ENCODE measurements around the gene CEP350.
"Not testable (repeated sequence)": the region's sequence is repeated elsewhere in the genome, so short reads cannot be mapped to it uniquely, and the experiment has no call there.

Gene CEP350

DNA sequence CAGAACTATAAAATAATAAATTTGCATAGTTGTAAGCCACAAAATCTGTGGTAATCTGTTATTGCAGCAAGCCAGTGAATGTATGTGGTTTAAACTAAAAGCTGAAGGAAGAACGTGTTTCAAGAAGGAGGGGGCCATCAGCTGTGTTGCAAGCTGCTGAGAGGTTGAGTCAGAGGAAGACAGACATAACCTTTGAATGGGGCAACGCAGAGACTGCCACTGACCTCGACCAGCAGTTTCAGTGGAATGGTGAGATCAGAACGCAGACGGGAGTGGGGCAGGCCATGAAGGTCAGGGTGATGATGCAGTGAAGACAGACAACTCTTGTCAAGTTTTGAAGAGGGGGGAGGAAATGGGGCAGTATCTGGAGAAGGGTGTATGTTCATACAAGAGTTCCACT lies 176.9 kb downstream of the CEP350 start:
- DNase-seq: no peak

DNA sequence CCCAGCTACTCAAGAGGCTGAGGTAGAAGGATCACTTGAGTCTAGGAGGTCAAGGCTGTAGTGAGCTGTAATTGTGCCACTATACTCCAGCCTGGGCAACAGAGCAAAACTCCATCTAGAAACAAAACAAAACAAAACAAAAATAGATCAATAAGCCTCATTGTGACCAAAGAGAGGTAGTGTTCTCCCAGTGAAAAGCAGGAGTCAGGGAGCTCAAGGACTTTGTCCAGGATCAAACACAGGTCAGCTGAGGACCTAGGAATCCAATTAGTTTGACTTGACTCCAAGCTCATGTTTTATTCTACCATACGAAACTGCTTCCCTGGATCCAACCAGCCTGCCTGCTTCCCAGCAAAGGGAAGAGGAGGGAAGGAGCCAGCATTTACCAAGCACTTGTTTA lies 178.6 kb downstream of the CEP350 start:
- no peak for DNase-seq

DNA sequence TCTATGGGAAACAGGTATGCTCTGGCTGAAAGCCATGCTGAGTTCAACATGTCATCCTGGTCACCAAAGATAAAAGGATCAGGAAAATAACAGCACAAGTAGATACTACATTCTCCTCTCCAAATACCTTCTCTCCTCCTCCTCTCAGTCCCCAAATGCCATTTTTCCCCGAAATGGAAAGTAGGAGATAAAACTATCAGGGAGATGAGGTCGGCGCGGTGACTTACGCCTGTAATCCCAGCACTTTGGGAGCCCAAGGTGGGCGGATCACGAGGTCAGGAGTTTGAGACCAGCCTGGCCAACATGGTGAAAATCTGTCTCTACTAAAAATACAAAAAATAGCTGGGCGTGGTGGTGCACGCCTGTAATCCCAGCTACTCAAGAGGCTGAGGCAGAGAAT lies 179.1 kb downstream of the CEP350 start:
- DNase-seq: not testable (repeated sequence)

DNA sequence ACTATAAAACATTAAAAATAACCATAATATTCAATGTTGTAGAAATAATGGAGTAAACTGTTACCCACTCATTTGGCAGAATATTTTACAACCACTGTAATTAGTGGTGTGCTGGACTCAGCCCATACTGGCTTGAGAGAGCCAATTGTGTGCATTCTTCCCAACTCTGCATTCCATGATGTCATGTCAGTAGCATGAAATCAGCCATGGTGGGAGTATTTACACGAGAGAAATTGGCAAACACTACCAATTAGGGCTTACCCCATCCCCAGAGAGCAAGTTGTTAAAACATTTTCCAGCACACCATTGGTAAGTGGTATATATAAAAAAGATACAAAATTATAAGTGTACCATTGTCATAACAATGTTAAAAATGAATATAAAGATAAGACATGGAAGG lies 180.9 kb downstream of the CEP350 start:
- DNase-seq: no peak

DNA sequence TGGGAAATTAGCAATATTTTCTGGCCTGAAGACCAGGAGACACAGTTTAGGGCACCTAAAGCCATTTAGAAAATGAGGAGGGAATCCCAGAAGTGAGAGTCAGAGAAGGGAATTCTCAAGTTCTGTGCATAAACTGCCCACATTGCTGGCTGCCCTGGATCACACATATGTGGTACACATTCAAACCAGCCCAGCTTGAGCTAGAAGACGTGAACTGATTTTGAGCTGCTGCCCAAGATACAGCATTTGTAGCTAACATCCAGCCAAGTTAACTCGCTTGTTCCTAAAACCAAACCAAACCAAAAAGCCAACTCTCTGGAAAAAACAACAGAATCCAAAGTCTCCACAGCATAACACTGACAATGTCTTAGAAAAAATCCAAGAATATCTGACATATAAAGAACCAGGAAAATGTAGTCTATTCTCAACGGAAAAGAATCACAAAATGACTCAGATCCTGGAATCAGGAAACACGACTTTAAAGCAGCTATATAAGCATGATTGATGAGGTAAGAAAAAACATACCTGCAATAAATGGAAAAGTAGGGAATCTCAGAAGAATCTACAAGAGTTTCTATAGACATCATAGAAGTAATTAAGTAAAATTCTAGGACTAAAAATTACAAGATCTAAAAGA lies 181.8 kb downstream of the CEP350 start:
- no peak for DNase-seq

DNA sequence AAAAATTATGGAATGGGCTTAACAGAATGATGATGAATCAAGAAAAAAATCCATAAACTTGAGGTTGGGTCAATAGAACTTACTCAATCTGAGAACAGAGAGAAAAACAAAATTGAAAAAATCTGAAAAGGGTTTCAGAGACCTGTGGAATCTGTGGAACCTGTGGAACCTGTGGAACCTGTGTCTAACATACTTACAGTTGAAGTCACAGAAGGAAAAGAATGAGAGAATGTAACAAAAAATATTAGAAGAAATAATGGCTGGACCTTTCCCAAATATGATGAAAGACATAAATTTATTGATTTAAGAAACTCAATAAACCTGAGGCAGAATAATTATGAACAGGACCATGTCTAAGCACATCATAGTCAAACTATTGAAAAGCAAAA lies 182.4 kb downstream of the CEP350 start:
- no peak for DNase-seq

DNA sequence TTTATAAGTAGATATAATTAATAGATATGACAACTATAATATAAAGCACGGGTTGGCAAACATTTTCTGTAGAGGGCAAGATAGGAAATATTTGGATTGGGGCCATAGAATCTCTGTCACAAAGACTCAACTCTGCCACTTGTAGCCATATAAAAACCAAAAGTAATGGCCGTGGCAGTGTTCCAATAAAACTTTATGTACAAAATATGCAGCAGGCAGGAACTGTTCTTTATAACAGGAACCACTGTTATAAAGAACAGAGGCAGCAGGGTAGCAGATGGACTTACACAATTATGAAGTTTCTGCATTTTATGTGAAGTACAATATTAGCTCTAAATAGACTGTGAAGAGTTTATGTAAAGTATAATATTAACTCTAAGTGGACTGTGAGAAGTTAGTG lies 183.2 kb downstream of the CEP350 start:
- no peak for DNase-seq

DNA sequence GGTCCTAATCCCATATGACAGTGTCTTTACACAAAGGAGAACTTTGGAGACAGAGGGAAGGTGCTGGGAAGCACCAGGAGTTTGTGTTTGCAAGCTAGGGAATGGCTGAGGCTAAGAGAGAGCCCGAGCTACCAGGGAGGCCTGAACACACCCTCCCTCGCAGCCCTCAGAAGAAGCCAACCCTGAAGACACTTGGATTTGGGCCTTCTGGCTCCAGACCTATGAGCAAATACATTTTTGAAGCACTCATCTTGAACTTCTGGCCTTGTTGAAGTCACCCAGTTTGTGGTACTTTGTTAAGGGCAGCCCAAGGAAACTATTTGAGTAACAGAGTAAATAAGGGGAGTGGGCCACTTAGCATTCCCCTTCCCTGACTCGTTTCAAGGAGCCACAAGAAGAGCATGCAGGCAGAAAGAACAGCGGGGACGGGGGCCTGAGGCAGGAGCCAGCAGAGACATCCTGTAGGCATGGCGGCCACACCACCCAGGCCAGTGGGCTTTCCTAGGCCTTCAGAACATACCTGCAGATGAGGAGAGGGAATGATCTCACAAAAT lies 186.8 kb downstream of the CEP350 start:
- no peak for DNase-seq

DNA sequence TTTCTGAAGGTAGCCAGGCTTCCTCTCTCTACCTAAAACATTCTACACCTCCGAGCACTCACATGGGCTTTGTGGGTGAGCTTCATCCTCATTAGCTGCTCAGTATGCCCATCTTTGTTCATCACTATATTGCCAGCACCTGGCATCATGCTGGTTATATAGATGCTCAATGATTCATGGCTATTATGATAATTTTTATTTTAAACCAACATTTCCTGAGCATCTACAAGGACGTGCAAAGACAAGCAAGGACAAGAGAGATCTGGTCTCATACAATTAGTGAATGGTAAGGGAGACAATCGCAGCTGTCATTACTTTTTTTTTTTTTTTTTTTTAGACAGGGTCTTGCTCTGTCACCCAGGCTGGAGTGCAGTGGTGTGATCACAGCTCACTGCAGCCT lies 188.7 kb downstream of the CEP350 start:
- DNase-seq: no peak

DNA sequence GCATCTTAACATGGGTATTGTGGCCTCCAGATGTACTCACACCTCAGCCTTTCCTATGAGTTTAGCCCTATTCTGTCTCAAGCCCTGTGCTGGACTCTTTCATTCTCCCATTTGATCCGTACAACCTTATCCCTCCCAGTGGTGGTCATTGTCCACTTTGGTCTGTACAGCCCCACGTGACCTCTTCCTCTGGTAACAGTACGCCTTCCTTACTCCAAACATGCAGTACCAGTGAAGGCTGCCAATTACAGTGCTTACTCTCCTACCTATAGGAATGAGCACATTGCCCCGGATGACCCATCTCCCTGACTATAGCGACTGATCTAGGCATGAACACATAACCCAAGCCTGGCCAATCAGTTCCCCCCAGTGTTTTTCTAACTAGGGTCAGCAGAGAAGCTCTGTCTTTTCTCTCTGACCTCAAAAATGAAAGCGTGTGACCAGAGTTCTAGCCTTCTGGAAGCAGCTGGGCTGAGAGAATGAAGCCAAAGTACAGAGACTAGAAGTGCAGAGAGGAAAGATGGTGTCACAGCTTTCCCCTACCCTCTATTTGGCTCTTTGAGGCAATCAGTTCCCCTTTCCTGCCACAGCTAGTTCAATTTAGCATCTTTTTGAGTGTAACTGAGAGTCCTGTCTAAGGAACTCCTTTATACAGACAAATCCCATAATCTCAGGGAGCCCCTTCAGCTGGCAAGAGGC lies 190.2 kb downstream of the CEP350 start:
- DNase-seq: no peak

DNA sequence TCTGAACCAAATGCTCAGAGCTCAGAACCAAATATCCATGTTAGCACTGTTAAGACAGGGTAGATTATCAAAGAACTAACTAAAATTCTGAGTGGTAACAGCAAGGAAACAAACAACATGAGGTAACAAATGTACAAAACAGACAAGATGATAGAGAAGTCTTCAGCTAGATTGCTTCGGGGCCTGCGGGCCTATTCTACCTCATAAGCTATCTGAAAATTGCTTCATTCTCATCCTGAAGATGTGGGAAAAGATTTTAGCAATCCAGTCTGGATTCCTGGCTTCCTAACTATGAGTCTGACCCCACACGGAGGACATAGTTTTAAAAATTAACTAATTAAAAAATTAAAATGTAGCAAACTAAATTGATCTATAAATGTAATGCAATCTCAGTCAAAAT lies 190.8 kb downstream of the CEP350 start:
- DNase-seq: no peak

DNA sequence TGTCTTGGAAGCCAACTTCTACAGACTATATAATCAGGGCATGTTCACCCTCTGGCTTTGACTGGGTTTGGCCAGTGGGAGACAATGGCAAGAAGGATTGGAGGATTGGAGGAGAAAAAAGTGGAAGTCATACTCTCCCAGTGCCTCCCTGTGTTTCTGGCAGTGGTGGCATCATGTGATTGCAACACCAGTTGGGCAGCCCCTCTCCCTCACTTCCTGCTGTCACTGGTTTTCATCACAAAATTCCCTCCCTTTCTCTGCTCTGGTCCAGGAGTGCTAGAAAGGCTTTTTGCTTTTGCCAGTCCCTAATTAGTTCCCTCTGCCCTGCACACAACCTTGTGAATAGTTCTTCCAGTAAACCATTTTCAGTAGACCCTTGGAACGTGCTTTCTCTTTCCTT lies 196.4 kb downstream of the CEP350 start:
- no peak for DNase-seq

DNA sequence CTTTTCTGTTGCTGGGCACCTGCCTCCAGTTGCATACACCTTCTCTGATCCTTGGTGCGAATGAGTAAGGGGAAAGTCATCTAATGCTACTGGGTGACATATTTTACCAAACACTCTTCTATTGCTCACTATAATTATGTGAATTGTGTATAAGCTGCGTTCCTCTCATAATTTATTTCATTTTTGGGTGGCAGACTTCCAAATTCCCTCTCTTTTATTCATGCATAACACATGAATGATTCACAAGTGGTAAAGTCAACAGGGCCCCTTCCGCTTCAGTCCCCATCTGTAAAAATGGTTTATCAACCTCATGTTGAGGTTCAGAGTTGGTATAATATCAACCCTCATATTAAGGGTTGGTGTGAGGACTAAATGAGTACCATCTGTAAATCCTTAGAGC lies 196.9 kb downstream of the CEP350 start:
- DNase-seq: peak; percentile 8

DNA sequence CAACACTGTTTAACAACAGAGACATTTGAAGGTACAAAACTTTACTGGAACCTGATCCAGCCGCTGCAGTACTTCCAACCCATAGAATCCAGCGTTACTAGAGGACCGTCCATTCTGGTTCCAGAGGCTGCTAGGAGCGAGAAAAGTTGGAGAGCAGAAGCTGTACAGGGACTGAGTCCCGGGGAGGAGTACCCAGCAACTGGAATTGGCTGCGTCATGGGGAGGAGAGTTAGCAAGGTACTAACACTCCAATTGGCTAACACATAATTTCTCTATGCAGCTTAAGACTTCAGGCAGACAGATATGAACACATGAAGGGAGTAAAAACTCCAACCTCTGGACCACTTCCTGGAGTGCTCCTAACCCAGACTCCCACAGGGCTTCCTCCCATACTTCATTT lies 198.0 kb downstream of the CEP350 start:
- DNase-seq: no peak

DNA sequence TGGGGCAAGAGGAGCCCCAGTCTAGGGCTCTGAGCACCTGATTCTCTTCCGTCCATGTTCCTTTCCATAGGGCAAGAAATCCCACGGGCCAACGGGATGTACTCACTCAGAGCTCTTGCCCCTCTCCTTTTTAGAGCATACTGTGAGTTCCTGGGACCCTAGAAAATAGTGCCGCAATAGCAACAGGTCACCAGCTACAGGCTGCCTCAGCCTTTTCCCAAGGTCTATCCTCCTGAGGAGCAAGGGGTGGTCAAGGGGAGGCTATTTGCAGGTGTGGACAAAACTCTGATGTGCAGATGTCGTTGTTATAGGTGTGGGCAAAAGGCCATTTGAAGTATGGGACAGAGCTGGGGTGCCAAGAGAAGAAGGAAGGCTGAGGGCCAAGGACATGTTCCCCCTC lies 198.4 kb downstream of the CEP350 start:
- DNase-seq: no peak

DNA sequence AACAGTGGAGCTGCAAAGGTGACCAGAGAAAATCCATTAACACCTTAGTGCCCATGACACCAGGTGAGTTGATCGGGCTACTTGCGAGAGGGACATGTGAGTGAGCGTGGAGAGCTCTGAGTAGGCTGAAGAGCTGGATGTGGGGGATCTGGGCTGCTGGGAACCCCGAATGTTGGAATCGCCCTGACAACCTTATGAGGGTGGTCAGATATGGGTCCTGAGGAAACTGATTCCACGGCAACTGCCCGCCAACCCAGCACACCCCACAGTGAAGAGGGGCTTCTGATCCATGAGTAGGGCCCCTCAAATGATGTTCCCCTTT lies 199.4 kb downstream of the CEP350 start:
- DNase-seq: no peak

DNA sequence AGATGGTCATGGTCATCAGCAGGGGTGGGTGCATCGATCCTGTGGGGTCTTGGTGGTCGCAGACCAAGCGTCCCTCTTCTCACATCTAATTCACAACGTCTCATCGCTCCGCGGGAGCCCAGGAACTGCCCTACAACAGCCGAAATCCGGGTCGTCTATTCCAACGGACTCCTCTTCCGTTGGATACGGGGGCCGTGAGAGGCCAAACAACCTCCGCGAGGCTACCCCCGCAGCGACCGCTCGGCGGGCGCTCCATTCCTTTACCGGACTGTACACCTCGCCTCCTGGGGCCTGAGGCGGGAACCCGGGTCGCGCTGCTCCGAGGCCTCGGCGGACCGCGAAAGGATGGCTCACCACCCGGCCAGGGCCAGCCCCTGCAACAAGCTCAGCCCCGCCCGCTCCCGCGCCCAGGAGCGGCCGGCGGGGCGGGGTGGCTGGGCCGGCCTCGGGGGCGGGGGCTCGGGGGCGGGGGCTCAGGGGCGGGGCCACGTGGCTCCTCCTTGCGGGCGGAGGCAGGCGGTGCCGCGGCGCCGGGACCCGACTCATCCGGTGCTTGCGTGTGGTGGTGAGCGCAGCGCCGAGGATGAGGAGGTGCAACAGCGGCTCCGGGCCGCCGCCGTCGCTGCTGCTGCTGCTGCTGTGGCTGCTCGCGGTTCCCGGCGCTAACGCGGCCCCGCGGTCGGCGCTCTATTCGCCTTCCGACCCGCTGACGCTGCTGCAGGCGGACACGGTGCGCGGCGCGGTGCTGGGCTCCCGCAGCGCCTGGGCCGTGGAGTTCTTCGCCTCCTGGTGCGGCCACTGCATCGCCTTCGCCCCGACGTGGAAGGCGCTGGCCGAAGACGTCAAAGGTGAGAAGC lies 199.9 kb downstream of the CEP350 start, which contains the start of gene QSOX1:
Gene QSOX1 (plus strand): TSS at position 545 of the 857 bp plus-strand sequence. CDS start 39 bp downstream, at position 584.
- DNase-seq: peak; percentile 94

DNA sequence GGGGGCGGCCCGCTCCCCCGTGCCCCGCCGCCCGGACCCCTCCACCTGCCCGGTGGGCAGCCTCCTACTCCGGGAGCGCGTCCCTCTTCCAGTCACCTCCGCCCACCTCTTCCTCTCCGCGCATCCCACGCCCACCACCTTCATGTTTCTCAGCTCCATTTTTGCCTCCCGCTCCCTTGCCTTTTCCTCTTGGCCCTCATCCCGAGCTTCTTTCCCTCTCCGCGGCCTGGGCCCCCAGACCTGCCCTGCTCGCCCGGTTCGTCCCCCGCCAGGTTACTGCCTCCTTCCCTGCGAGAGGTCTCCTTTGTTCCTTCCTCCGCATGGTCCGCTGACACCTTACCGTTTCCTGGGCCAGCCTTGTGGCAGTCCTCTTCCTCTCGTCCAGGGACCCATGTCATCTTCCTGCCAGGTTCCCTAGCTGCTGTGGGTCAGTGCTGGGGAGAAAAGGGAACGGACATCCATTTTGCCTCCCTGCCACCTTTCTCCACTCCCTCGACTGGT lies 200.6 kb downstream of the CEP350 start:
- DNase-seq: no peak

DNA sequence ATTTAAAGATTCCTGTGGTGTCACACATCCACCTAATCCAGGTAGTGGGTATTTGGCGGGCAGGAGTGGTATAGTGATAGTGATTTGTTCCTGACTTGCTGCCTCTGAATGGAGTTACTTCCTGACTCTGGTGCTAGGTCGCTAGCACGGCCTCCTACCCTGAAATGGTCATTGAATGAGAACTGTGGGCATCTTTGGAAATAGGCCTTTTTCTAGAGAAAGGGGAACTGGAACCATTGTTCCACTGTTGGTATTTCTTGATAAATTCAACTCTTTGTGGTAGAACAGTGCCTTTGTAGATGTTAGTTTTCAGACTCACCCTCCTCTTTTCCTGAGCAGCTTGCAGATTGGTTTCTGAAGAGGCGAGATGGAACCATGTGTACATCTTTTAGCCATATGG lies 201.6 kb downstream of the CEP350 start:
- no peak for DNase-seq

DNA sequence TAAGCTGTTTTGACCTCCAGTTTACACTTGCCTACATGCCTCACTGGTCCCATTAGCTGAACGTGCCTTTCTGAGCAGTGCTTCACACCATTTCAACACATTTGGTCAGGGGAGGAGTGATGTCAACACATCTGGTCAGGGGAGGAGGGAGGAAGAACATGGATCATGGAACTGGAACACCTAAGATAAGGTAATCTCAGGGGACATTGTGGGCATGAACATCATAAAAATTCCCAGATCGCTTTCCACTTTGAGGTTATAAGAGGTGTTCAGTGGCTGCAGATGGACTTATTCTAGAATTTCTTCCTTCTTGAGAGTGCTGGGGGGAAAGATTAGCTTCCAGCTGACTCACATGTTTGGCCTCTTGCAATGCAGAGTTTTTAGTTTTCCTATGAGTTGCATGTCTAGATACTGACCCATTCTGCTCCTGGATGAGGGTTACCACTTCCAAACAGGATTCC lies 202.1 kb downstream of the CEP350 start:
- DNase-seq: no peak

DNA sequence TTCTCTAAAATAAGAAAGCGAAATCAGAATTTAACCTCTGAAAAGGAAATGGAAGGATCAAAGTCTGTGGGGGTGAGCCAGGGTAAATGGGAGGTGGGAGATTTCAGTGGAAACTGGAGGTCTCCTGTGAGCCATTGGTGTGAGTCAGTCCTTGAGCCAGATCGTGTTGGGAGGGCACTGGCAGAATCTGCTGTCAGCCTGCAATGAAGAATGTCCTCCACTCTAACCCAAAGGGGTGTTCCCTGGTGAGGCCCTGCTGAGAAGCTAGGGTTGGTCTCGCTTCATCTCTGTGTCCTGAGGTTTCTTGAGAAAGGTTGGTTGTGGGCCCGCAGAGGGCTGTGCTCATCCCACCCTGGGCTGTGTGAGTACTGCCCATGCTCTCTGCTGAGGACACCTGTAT lies 202.5 kb downstream of the CEP350 start:
- no peak for DNase-seq

DNA sequence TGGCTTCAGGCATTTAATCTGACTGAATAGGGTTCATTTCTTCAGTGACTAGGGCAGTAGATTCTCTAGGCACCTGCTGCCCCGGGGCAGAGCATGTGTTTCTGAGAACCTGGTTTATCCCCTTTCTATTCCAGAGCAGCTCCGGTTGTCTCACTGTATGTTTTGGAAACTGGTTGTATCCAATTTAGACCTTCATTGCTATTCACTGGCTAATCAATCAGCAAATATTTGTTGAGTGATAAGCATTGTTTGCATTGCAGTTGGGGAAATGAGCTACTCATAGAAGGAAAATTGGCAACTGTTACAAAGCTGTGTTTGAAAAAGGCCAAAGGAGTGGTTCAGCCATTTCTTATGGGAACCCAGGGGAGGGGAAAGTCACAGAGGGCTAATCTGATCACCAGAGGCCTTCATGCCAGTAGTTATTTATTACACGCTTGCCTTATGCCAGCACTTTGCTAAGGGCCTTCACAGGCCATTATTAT lies 203.0 kb downstream of the CEP350 start:
- no peak for DNase-seq
